ENCODE data around the gene UFM1.
"Not testable (repeated sequence)": the region's sequence is repeated elsewhere in the genome, so short reads cannot be mapped to it uniquely, and the experiment has no call there.

Gene UFM1

DNA sequence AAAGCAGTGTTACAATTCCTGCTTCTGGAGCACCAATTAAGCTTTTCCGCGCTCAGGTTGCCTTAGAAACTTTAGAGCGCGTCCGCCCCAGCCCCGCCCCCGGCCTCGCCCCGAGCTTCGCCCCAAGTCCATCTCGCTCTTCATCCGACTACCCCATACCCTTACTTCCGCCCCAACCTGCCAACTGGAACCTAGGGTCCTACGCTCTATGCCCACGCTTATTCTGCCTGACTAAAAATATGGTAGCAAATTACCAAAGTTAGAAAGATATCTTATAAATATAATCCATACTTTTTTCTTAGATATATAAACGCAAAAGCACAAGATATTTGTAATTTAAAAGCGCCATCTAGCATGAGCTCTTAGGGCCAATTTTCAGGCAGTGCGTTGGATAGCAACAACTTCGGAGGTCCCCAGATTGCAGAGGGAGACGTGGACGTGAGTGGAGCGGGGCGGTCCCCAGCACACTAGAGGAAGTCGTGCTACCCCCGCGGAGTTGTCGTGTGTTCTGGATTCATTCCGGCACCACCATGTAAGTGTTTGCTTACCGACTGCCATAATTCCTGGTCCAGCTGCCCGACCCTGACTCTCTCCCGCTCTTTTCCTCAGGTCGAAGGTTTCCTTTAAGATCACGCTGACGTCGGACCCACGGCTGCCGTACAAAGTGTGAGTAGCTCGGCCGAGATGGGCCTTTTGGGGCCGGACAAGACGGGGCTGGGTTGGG lies at the start of gene UFM1:
TSS of gene UFM1 (plus strand) at position 462 of the 724 bp plus-strand sequence. CDS start at position 531, 69 bp downstream.
- Histone ChIP-seq H3K4me1 (peaks cover 20 to 43% (median 29%) of the 10 kb centered on the region in 10 experiments), H3K4me2 (peak within 1 kb of the TSS; percentile 79 to 100 (median 95)), H3K4me3 (peak within 1 kb of the TSS; percentile 72 to 95 (median 94)), H3K36me3 (peaks cover 31 to 40% (median 35%) of the 10 kb centered on the region in 11 experiments; a peak in 21 of 22 replicates), H3K27ac (peak within 1 kb of the TSS; percentile 89 to 98 (median 94)), H3K27me3 (no peaks in the 10 kb centered on the region), H3K9ac (peak within 1 kb of the TSS; percentile 88 to 98 (median 93)), H3K9me3 (replicated peaks in 1 of 11) (no peaks in the 10 kb centered on the region), H4K20me1 (peaks cover 0 to 21% (median 7%) of the 10 kb centered on the region in 11 experiments; a peak in 10 of 22 replicates)
- no peak for TF ChIP-seq Cebpa-rat (IDR thresholded peaks at IDR 0.05)

DNA sequence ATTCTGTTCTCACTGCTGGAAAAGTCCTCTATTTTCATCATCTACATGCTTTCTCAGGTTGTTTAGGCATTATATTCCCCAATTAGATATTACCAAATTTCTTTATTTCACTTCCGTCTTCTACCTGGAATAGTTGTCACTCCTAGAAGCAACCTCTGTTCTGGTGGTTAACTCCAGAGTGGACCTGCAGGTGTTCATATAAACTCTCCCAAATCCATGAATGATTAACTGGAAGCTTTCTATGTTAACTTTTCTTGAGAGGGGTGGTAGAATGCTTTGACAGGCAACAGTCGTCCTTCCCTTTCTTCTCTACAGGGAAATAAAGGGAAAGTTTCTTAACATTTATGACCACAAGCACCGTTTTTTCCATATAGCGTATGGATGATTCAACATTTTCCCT lies 48.4 kb upstream of the UFM1 start:
- Histone ChIP-seq H3K4me2 (no peak overlapping the region), H3K36me3 (no peaks in the 10 kb centered on the region), H3K4me1 (no peaks in the 10 kb centered on the region), H3K4me3 (no peak overlapping the region), H3K27me3 (no peaks in the 10 kb centered on the region), H4K20me1 (no peaks in the 10 kb centered on the region), H3K9me3 (replicated peaks in 1 of 11) (no peaks in the 10 kb centered on the region), H3K27ac (no peak overlapping the region), H3K9ac (no peak overlapping the region)
- no peak for TF ChIP-seq Cebpa-rat (IDR thresholded peaks at IDR 0.05)

DNA sequence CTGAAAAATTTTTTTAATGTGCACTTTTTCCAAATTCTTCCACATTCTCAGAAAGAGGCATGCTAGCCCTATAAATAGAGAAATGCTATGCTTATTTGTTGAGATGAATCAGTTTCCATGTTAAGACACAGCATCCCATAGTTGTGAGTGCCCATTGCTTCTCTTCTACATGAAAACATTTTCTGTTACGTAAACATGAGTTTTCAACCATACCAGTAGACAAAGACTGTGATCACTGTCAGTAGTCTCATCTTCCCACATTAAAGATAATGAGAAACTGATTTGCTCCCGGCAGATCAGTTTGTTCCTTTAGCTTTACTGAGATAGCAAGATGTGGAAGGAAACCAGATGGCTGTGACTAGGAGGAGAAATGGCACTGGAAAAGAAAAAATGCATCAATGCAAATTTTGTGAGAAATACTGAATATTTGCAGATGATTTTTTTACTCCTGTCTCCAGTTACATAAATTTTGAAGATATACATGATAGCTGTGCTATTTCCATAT lies 45.8 kb upstream of the UFM1 start:
- Histone ChIP-seq H3K4me3 (no peak overlapping the region), H4K20me1 (no peaks in the 10 kb centered on the region), H3K36me3 (no peaks in the 10 kb centered on the region), H3K9me3 (replicated peaks in 1 of 11) (no peaks in the 10 kb centered on the region), H3K9ac (no peak overlapping the region), H3K27ac (no peak overlapping the region), H3K4me1 (no peaks in the 10 kb centered on the region), H3K4me2 (no peak overlapping the region), H3K27me3 (no peaks in the 10 kb centered on the region)
- no peak for TF ChIP-seq Cebpa-rat (IDR thresholded peaks at IDR 0.05)

DNA sequence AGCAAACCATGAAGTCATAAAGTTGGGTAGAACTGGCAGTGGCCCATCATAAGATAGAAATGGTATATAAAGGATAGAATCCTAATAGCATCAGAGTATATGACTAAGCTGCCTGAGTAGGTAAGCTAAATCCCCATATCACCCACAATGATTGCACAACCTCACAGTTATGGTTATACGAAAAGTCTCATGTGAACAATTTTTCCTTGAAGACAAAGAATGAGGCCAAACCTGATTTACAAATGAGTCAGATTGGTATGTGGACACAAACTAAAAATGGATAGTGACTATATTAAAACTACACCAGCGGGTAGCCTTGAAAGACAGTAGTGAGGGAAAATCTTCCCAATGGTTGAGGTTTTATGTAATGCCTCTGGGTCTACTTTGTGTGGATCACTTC lies 40.9 kb upstream of the UFM1 start:
- Histone ChIP-seq H3K9me3 (replicated peaks in 1 of 11) (0 out of 22 replicates have a peak, but pooled peaks cover 0 to 7% (median 0%) of the 10 kb centered on the region in 11 experiments), H3K4me2 (no peak overlapping the region), H4K20me1 (no peaks in the 10 kb centered on the region), H3K9ac (no peak overlapping the region), H3K4me3 (no peak overlapping the region), H3K27ac (no peak overlapping the region), H3K4me1 (no peaks in the 10 kb centered on the region), H3K36me3 (no peaks in the 10 kb centered on the region), H3K27me3 (no peaks in the 10 kb centered on the region)
- peak in 1 of 11 experiments; percentile 46; a peak in 1 of 22 replicates for TF ChIP-seq Cebpa-rat (IDR thresholded peaks at IDR 0.05)

DNA sequence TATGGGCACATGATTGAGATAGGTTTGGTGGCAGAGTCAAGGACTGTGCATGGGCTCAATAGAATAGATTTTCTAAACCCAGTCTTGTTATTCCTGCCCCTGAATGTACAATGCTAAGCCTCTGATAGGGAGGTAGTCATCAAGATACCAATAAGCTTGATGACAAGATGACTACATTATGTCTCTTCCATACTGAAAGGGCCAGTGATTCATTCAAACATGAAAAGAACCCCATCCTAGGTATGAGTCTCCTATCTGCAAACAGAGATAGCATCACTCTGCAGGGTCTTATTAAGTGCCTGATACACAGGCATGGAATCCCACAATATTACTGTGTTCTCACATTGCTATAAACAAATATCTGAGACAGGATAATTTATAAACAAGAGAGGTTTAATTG lies 40.3 kb upstream of the UFM1 start:
- Histone ChIP-seq H3K9ac (no peak overlapping the region), H3K4me3 (no peak overlapping the region), H3K4me1 (no peaks in the 10 kb centered on the region), H3K9me3 (replicated peaks in 1 of 11) (0 out of 22 replicates have a peak, but pooled peaks cover 0 to 7% (median 0%) of the 10 kb centered on the region in 11 experiments), H3K27me3 (no peaks in the 10 kb centered on the region), H3K36me3 (no peaks in the 10 kb centered on the region), H3K27ac (no peak overlapping the region), H4K20me1 (no peaks in the 10 kb centered on the region), H3K4me2 (no peak overlapping the region)
- TF ChIP-seq Cebpa-rat (IDR thresholded peaks at IDR 0.05) = no peak

DNA sequence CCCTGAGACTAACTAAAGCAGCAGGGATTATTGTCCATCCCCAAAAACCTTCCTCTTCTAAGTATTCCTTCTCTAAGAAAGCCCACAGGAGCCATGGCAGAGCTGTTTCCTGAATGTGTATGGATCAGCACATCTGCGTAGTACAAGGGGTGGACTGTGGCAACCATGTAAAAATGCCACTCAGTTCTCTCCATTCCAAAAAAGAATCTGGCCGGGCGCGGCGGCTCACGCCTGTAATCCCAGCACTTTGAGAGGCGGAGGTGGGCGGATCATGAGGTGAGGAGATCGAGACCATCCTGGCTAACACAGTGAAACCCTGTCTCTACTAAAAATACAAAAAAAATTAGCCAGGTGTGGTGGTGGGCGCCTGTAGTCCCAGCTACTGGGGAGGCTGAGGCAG lies 38.5 kb upstream of the UFM1 start:
- H3K4me1 ChIP-seq; H3K4me2 ChIP-seq; H3K9me3 ChIP-seq (replicated peaks in 1 of 11); H3K27ac ChIP-seq; H3K9ac ChIP-seq; H3K36me3 ChIP-seq; H3K27me3 ChIP-seq; H3K4me3 ChIP-seq; H4K20me1 ChIP-seq: not testable (repeated sequence)

DNA sequence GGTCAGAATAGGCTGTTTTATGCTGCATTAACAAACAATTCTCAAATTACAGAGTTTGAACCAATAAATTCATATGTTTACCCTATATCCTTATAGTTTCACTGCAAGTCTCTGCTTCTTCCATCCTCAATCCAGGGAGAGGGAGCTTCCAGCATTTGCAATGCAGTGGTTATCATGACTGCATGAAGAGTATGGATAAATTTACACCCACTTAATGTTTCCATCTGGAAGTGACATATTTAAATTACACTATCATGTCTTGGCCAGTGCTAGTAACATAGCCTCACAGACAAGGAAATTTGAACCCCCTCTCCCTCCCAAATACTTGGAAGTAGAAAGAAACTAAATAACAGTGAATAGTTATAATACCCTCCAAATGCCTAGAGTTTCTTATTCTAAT lies 33.5 kb upstream of the UFM1 start:
- no peak for TF ChIP-seq Cebpa-rat (IDR thresholded peaks at IDR 0.05)
- Histone ChIP-seq H3K27ac (no peak overlapping the region), H4K20me1 (no peaks in the 10 kb centered on the region), H3K4me3 (no peak overlapping the region), H3K4me1 (no peaks in the 10 kb centered on the region), H3K9me3 (replicated peaks in 1 of 11) (peaks cover 0 to 7% (median 0%) of the 10 kb centered on the region in 11 experiments; a peak in 3 of 22 replicates), H3K4me2 (no peak overlapping the region), H3K36me3 (no peaks in the 10 kb centered on the region), H3K27me3 (no peaks in the 10 kb centered on the region), H3K9ac (no peak overlapping the region)

DNA sequence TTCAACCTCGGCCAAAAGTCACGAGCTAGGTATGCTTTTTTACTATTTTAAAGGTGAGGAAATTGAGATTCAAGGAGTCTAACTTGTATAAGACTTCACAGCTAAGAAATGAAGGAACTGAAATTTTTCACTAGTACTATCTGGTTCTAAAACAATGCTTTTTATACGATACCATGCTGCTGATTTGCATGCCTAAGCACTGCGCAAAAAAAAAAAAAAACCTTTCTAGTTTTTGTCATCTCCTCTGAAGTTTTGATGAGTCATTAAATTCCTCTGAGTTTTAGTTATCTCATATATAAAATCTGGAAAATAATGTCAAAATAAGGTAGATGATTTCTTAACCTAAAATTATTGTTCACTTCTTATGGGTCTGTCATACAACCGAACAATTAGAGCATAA lies 28.0 kb upstream of the UFM1 start:
- Histone ChIP-seq H4K20me1 (no peaks in the 10 kb centered on the region), H3K27me3 (no peaks in the 10 kb centered on the region), H3K36me3 (no peaks in the 10 kb centered on the region), H3K9ac (no peak overlapping the region), H3K4me3 (no peak overlapping the region), H3K27ac (no peak overlapping the region), H3K9me3 (replicated peaks in 1 of 11) (peaks cover 0 to 7% (median 0%) of the 10 kb centered on the region in 11 experiments; a peak in 3 of 22 replicates), H3K4me1 (no peaks in the 10 kb centered on the region), H3K4me2 (no peak overlapping the region)
- TF ChIP-seq Cebpa-rat (IDR thresholded peaks at IDR 0.05) = no peak

DNA sequence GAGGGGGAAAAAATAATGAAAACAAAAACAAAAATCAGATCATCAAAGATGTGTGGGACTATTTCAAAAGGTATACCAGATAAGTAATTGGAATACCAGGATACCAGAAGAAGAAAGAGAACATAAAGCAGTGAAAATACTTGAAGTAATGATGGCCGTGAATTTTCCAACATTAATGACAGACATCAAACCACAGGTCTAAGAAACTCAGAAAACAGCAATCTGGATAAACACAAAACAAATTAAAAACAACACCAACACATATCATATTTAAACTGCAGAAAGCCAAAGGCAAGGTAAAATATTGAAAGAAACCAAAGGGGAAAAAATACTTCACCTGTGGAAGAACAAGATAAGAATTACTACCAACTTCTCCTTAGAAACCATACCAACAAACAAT lies 24.2 kb upstream of the UFM1 start:
- Histone ChIP-seq H3K27ac (no peak overlapping the region), H3K9me3 (replicated peaks in 1 of 11) (no peaks in the 10 kb centered on the region), H4K20me1 (no peaks in the 10 kb centered on the region), H3K4me2 (no peak overlapping the region), H3K36me3 (no peaks in the 10 kb centered on the region), H3K27me3 (no peaks in the 10 kb centered on the region), H3K4me3 (no peak overlapping the region), H3K4me1 (no peaks in the 10 kb centered on the region), H3K9ac (no peak overlapping the region)
- TF ChIP-seq Cebpa-rat (IDR thresholded peaks at IDR 0.05) = no peak

DNA sequence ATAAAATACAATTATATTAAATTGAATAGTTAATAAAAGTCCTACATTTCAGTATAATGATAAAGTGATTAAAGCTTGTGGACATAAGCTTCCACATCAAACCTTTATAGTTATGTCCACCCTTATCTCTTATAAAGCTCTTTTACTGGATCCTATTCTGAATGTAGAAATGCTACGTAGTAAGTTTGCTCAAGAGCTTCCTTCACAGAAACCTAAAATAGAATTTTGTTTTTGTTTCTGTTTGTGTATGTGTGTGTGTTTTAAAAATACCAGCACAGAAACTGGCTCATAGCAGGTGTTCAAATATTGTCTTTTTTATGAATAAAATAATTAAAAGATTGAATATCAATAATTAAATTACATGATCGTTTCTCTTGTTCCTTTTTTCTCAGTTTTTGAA lies 21.0 kb upstream of the UFM1 start:
- no peak overlapping the region for H3K4me2 ChIP-seq
- no peaks in the 10 kb centered on the region for H3K36me3 ChIP-seq
- H4K20me1 ChIP-seq = no peaks in the 10 kb centered on the region

More for the DNA sequence above, 21.0 kb upstream of the UFM1 start:
- H3K27me3 ChIP-seq = no peaks in the 10 kb centered on the region
- no peak for TF ChIP-seq Cebpa-rat (IDR thresholded peaks at IDR 0.05)
- no peak overlapping the region for H3K27ac ChIP-seq
- H3K9me3 ChIP-seq (replicated peaks in 1 of 11) = no peaks in the 10 kb centered on the region
- no peak overlapping the region for H3K9ac ChIP-seq
- no peaks in the 10 kb centered on the region for H3K4me1 ChIP-seq
- H3K4me3 ChIP-seq = no peak overlapping the region

Data from BLaER1 treated with 17β-estradiol and CSF1 and Interleukin-3, amounts not matched to agents 10 nM and 100 nM (cell line).